WTC11 (cell line): ENCODE data around the gene FAM111A. TPM values are rescaled to one million over a fixed set of nuclear protein-coding genes. Genes with fewer than 3 reads are reported as not detected.
"Not testable (repeated sequence)": the region's sequence is repeated elsewhere in the genome, so short reads cannot be mapped to it uniquely, and the experiment has no call there.

Experiments used
- ATAC-seq: fragments of 200-7000 bp; cut with Tn5 transposase; 2 replicates; pipeline ENCODE4 v1.10.0; 2021; ENCODE audit warnings: mild to moderate bottlenecking, moderate library complexity
- CTCF ChIA-PET: fragments of 300-600 bp; sonication (Branson Sonifier 250); formaldehyde crosslinking; loops from one replicate; lab custom pipeline; 2021; ENCODE audit warnings: antibody characterized with exemption; lab: Charles Lee
- POLR2A ChIA-PET: fragments of 350-600 bp; sonication (Branson Sonifier 250); formaldehyde crosslinking; loops from one replicate; lab custom pipeline; 2021; ENCODE audit warnings: antibody characterized with exemption; lab: Charles Lee
- DNase-seq: peaks from one replicate; pipeline ENCODE4 v3.0.0; 2021; ENCODE audit warnings: low spot score
- H3K27ac Mint-ChIP-seq: 2 replicates; pipeline ENCODE4 v1.8.0; 2021; ENCODE audit warnings: mixed read lengths
- H3K27me3 Mint-ChIP-seq: 2 replicates; pipeline ENCODE4 v1.8.0; 2021; ENCODE audit warnings: low read depth, mild to moderate bottlenecking, moderate library complexity, mixed read lengths
- H3K36me3 Mint-ChIP-seq: 2 replicates; pipeline ENCODE4 v1.8.0; 2021; ENCODE audit warnings: mixed read lengths
- H3K4me1 Mint-ChIP-seq: 2 replicates; pipeline ENCODE4 v1.8.0; 2022; ENCODE audit warnings: mixed read lengths
- H3K4me3 Mint-ChIP-seq: 2 replicates; pipeline ENCODE4 v1.8.0; 2021; ENCODE audit warnings: mild to moderate bottlenecking, moderate library complexity, mixed read lengths
- H3K9me3 Mint-ChIP-seq: 2 replicates; pipeline ENCODE4 v1.8.0; 2021; ENCODE audit warnings: mixed read lengths
- E2F4 ChIP-seq: sonication (generic); formaldehyde crosslinking; IDR thresholded peaks from 2 replicates; pipeline ENCODE4 v1.8.1; 2022; ENCODE audit warnings: low read depth, mild to moderate bottlenecking, moderate library complexity, missing genetic modification reagents, borderline replicate concordance
- ESRRA ChIP-seq: sonication (generic); formaldehyde crosslinking; IDR thresholded peaks from 2 replicates; pipeline ENCODE4 v1.8.1; 2022; ENCODE audit warnings: mild to moderate bottlenecking, missing genetic modification reagents, borderline replicate concordance
- FOXJ3 ChIP-seq: sonication (generic); formaldehyde crosslinking; IDR thresholded peaks from 2 replicates; pipeline ENCODE4 v1.9.0; 2021; ENCODE audit warnings: missing genetic modification reagents, mild to moderate bottlenecking, borderline replicate concordance
- FOXK1 ChIP-seq: sonication (generic); formaldehyde crosslinking; IDR thresholded peaks from 2 replicates; pipeline ENCODE4 v1.8.0; 2022; ENCODE audit warnings: mild to moderate bottlenecking, moderate library complexity, missing genetic modification reagents
- FOXP1 ChIP-seq: sonication (generic); formaldehyde crosslinking; IDR thresholded peaks from 2 replicates; pipeline ENCODE4 v1.8.0; 2022; ENCODE audit warnings: missing genetic modification reagents, mild to moderate bottlenecking, moderate library complexity, borderline replicate concordance
- KAT7 ChIP-seq: sonication (generic); formaldehyde crosslinking; IDR thresholded peaks from 2 replicates; pipeline ENCODE4 v1.8.1; 2023; ENCODE audit warnings: missing genetic modification reagents, mild to moderate bottlenecking, borderline replicate concordance
- MXD4 ChIP-seq: fragments of 250-450 bp; sonication (Bioruptor Pico); IDR thresholded peaks from 2 replicates; pipeline ENCODE4 v1.8.0; 2021; ENCODE audit warnings: mild to moderate bottlenecking, moderate library complexity, borderline replicate concordance
- NFE2L1 ChIP-seq: sonication (generic); formaldehyde crosslinking; IDR thresholded peaks from 2 replicates; pipeline ENCODE4 v1.8.1; 2023; ENCODE audit warnings: missing genetic modification reagents
- NFYB ChIP-seq: sonication (generic); formaldehyde crosslinking; conservative IDR thresholded peaks from 2 replicates; pipeline ENCODE4 v1.8.0; 2022; ENCODE audit warnings: low read depth, missing genetic modification reagents
- PREB ChIP-seq: sonication (generic); formaldehyde crosslinking; IDR thresholded peaks from 2 replicates; pipeline ENCODE4 v1.8.1; 2022; ENCODE audit warnings: mild to moderate bottlenecking, missing genetic modification reagents, moderate library complexity, borderline replicate concordance
- TEAD1 ChIP-seq: sonication (generic); formaldehyde crosslinking; IDR thresholded peaks from 2 replicates; pipeline ENCODE4 v1.8.0; 2022; ENCODE audit warnings: mild to moderate bottlenecking, missing genetic modification reagents
- TP53 ChIP-seq: sonication (generic); formaldehyde crosslinking; IDR thresholded peaks from 2 replicates; pipeline ENCODE4 v1.8.1; 2023; ENCODE audit warnings: mild to moderate bottlenecking, missing genetic modification reagents
- ZNF138 ChIP-seq: sonication (generic); formaldehyde crosslinking; conservative IDR thresholded peaks from 2 replicates; pipeline ENCODE4 v1.8.1; 2022; ENCODE audit warnings: mild to moderate bottlenecking, moderate library complexity, missing genetic modification reagents
- ZNF396 ChIP-seq: fragments of 250-450 bp; sonication (Bioruptor Pico); IDR thresholded peaks from 2 replicates; pipeline ENCODE4 v1.8.0; 2021; ENCODE audit warnings: mild to moderate bottlenecking, moderate library complexity, borderline replicate concordance
- ZSCAN18 ChIP-seq: fragments of 250-450 bp; sonication (Bioruptor Pico); IDR thresholded peaks from 2 replicates; pipeline ENCODE4 v2.1.2; 2022; ENCODE audit warnings: mild to moderate bottlenecking, moderate library complexity
- total RNA-seq: library from RNA; stranded (reverse); gene quantifications from 3 replicates; pipeline ENCODE4 v1.2.3, GENCODE V29; 2021
- TF ChIP-seq, protein P1 (sequence below): sonication (generic); formaldehyde crosslinking; IDR thresholded peaks from 2 replicates; pipeline ENCODE4 v1.8.1; 2022; ENCODE audit warnings: mild to moderate bottlenecking, moderate library complexity, missing genetic modification reagents
- TF ChIP-seq, protein P2 (sequence below): sonication (generic); formaldehyde crosslinking; IDR thresholded peaks from 2 replicates; pipeline ENCODE4 v1.8.0; 2022; ENCODE audit warnings: mild to moderate bottlenecking, missing genetic modification reagents
- TF ChIP-seq, protein P3 (sequence below): sonication (generic); formaldehyde crosslinking; IDR thresholded peaks from 2 replicates; pipeline ENCODE4 v1.8.0; 2022; ENCODE audit warnings: mild to moderate bottlenecking, missing genetic modification reagents

The FAM111A gene
- total RNA-seq, 1 experiment from 2014 or later, result 18.8 TPM

- DNase-seq (peak; percentile 82), ATAC-seq (peak; percentile 82)
- Mint-ChIP-seq H3K36me3 (peaks cover 28% of the 10 kb centered on the region), H3K27me3 (peaks cover 51% of the 10 kb centered on the region), H3K4me3 (peak within 1 kb of the TSS; percentile 85), H3K27ac (no peak within 1 kb of the TSS; the same call in 1 of the 2 replicates), H3K4me1 (peaks cover 35% of the 10 kb centered on the region), H3K9me3 (peaks cover 4% of the 10 kb centered on the region; the same call in 1 of the 2 replicates)
- POLR2A ChIA-PET, result interaction anchor here (0.6 to 2.1 kb wide), 9 partner anchors 29 to 201 kb away, joined by 3 to 6 read pairs (median 4); no protein-coding TSS in a partner anchor
- TF ChIP-seq, protein P1, sequence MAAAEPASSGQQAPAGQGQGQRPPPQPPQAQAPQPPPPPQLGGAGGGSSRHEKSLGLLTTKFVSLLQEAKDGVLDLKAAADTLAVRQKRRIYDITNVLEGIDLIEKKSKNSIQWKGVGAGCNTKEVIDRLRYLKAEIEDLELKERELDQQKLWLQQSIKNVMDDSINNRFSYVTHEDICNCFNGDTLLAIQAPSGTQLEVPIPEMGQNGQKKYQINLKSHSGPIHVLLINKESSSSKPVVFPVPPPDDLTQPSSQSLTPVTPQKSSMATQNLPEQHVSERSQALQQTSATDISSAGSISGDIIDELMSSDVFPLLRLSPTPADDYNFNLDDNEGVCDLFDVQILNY (CRISPR knock-in tag), result peak; percentile 73
- no peak for TF ChIP-seq KAT7
- TF ChIP-seq, protein P2, sequence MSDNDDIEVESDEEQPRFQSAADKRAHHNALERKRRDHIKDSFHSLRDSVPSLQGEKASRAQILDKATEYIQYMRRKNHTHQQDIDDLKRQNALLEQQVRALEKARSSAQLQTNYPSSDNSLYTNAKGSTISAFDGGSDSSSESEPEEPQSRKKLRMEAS (CRISPR knock-in tag), result peak; percentile 59; the same call in 1 of the 2 replicates
- TF ChIP-seq ZNF138 (CRISPR knock-in tag), result 0 out of 2 replicates have a peak, but pooled peaks have one; percentile 28
- peak; percentile 46; the same call in 1 of the 2 replicates for TF ChIP-seq TEAD1 (CRISPR knock-in tag)
- peak; percentile 19; the same call in 1 of the 2 replicates for TF ChIP-seq NFE2L1 (CRISPR knock-in tag)
- TF ChIP-seq FOXP1 (CRISPR knock-in tag), result 0 out of 2 replicates have a peak, but pooled peaks have one; percentile 40
- no peak for TF ChIP-seq ESRRA
- TF ChIP-seq NFYB (CRISPR knock-in tag), result peak; percentile 81
- no peak for TF ChIP-seq ZSCAN18
- CTCF ChIA-PET, result interaction anchor here (0.5 to 7.2 kb wide), 22 partner anchors 8 to 1650 kb away, joined by 3 to 93 read pairs (median 4); partner anchors contain the start of gene DTX4
Observed at GRCh38 chr11:59106363-59107336, 36.0 kb upstream of the FAM111A start, which contains the start of gene FAM111B. Gene FAM111B, plus strand, starts transcription at chr11:59107237. Its CDS starts 2,389 bp downstream, at chr11:59109626.

DNA sequence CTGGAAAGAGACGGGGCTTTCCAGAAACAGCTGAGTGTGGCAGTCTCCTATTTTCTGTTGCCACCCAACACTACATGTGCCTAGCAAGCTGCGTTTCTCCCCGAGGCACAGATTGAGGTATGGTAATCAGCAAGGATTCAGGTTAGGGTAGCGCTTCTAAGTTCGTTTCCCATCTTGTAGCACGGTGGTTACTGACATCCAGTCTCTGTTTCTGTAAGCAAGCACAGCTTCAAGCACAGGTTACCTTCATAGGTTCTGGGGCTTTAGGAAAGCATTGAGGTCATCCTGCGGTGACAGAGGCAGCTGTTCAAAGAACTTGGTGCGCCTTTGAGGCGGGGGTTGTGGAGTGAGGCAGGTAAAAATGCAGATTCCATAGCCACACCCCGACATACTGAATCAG lies 34.9 kb upstream of the FAM111A start:
- H3K36me3 Mint-ChIP-seq, result peaks cover 35% of the 10 kb centered on the region
- CTCF ChIA-PET, result interaction anchor here (0.7 to 7.2 kb wide), 12 partner anchors 9 to 180 kb away, joined by 3 to 93 read pairs (median 7); partner anchors contain the start of gene DTX4
- peak overlapping the region; percentile 85 for H3K4me3 Mint-ChIP-seq
- H3K27ac Mint-ChIP-seq, DNase-seq, H3K9me3 Mint-ChIP-seq: not testable (repeated sequence)
- peaks cover 49% of the 10 kb centered on the region for H3K27me3 Mint-ChIP-seq
- ATAC-seq, result peak; percentile 3
- 0 out of 2 replicates have a peak, but pooled peaks have one; percentile 31 for TF ChIP-seq FOXK1 (CRISPR knock-in tag)
- TF ChIP-seq, protein P3, sequence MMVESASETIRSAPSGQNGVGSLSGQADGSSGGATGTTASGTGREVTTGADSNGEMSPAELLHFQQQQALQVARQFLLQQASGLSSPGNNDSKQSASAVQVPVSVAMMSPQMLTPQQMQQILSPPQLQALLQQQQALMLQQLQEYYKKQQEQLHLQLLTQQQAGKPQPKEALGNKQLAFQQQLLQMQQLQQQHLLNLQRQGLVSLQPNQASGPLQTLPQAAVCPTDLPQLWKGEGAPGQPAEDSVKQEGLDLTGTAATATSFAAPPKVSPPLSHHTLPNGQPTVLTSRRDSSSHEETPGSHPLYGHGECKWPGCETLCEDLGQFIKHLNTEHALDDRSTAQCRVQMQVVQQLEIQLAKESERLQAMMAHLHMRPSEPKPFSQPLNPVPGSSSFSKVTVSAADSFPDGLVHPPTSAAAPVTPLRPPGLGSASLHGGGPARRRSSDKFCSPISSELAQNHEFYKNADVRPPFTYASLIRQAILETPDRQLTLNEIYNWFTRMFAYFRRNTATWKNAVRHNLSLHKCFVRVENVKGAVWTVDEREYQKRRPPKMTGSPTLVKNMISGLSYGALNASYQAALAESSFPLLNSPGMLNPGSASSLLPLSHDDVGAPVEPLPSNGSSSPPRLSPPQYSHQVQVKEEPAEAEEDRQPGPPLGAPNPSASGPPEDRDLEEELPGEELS, result 0 out of 2 replicates have a peak, but pooled peaks have one; percentile 35
- peaks cover 30% of the 10 kb centered on the region for H3K4me1 Mint-ChIP-seq
- POLR2A ChIA-PET, result interaction anchor here (1.0 to 2.1 kb wide), 4 partner anchors 28 to 202 kb away, joined by 4 to 5 read pairs (median 4); no protein-coding TSS in a partner anchor

GRCh38 chr11:59112494-59112893 lies 30.2 kb upstream of the FAM111A start:
- Mint-ChIP-seq H3K27ac (no peak overlapping the region), H3K36me3 (peaks cover 82% of the 10 kb centered on the region), H3K4me1 (peaks cover 13% of the 10 kb centered on the region), H3K4me3 (no peak overlapping the region), H3K9me3 (peaks cover 20% of the 10 kb centered on the region), H3K27me3 (peaks cover 9% of the 10 kb centered on the region)
- ATAC-seq, result no peak
- ChIA-PET CTCF (no interaction called here), POLR2A (no interaction called here)
- DNase-seq, result no peak
- TF ChIP-seq PREB (CRISPR knock-in tag) (no peak), ESRRA (no peak), MXD4 (no peak), FOXK1 (CRISPR knock-in tag) (no peak), TP53 (CRISPR knock-in tag) (no peak), FOXJ3 (CRISPR knock-in tag) (no peak), TEAD1 (CRISPR knock-in tag) (no peak), ZNF396 (CRISPR knock-in tag) (no peak), E2F4 (CRISPR knock-in tag) (no peak)
- TF ChIP-seq, protein P1 (CRISPR knock-in tag), result no peak
- TF ChIP-seq, protein P2 (CRISPR knock-in tag), result no peak
